ENCODE data around the gene ANKFN1.

The ANKFN1 gene

DNA sequence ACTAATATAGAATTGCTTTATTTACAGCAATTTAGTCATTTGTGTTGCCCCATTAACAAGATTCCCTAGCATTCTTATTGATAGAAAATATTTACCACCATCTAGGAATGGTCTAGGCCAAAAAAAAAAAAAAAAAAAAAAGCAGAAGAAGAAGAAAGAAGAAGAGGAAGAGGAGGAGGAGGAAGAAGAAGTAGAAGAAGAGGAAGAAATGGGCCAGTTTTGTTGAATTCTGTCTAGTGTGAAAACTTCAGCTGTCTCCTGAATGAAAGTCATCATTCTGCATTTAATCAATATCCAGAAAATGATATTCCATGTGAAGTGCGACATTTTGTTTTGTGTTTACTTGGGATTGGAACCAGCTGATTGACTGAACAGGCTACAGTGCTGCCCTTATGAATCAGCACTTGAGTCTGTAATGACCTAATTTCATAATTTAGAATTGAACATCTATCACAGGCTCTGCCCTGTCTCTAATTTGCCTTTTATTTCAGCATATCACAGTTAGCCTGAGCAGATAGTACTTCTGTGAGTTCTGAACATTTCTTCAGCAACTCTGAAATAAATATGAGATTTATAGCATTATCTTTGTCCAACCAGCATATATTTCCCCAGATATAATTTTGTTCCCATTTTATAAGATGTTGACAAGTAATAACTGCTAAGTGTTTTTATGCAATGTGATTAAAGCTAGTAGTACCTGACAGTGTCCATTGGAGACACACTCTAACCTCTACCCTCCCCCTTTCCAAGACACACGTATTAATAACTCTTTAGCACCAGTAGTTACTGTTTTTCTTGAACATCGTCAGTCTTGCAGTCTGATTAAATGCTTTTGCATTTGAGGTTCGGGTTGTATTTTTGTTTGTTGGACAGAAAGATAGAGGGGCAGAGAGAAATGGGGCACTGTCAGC, 5.9 kb downstream of the ANKFN1 start:
- H3K27me3 ChIP-seq (replicated peaks in 2 of 5; ENCODE audit: control insufficient read depth in 4 of 5, insufficient read depth in 5 of 5, low read length in 4 of 5): no peaks in the 10 kb centered on the region
- no peak for DNase-seq
- WGBS (ENCODE audit: insufficient coverage): 100% methylated on average over 1 of the region's 4 CpGs
- ChIA-PET CTCF (interaction anchor here (0.6 kb wide), 1 partner anchor 18 kb away, joined by 3 read pairs; no protein-coding TSS in a partner anchor), POLR2A (no interaction called here)
- no peaks in the 10 kb centered on the region for H3K36me3 ChIP-seq (ENCODE audit: control insufficient read depth in 4 of 4, insufficient read depth in 4 of 4, low read length in 3 of 4)
- no peaks in the 10 kb centered on the region for H3K9me3 ChIP-seq (ENCODE audit: control extremely low read depth in 1 of 5, control insufficient read depth in 4 of 5, insufficient read depth in 2 of 5, low read depth in 1 of 5, low read length in 4 of 5)
- peaks cover 0 to 6% (median under 1%) of the 10 kb centered on the region in 4 experiments for H3K4me1 ChIP-seq (ENCODE audit: control extremely low read depth in 1 of 4, control insufficient read depth in 4 of 4, insufficient read depth in 4 of 4, low read length in 3 of 4)
- H3K4me3 ChIP-seq (ENCODE audit: control insufficient read depth in 1 of 7, extremely low read depth in 1 of 7, insufficient read depth in 4 of 7, low read depth in 2 of 7, low read length in 6 of 7): no peak overlapping the region
- no peak overlapping the region for H3K27ac ChIP-seq (ENCODE audit: insufficient read depth in 1 of 2, low read depth in 1 of 2, low read length in 2 of 2, poor library complexity in 1 of 2, severe bottlenecking in 2 of 2)

DNA sequence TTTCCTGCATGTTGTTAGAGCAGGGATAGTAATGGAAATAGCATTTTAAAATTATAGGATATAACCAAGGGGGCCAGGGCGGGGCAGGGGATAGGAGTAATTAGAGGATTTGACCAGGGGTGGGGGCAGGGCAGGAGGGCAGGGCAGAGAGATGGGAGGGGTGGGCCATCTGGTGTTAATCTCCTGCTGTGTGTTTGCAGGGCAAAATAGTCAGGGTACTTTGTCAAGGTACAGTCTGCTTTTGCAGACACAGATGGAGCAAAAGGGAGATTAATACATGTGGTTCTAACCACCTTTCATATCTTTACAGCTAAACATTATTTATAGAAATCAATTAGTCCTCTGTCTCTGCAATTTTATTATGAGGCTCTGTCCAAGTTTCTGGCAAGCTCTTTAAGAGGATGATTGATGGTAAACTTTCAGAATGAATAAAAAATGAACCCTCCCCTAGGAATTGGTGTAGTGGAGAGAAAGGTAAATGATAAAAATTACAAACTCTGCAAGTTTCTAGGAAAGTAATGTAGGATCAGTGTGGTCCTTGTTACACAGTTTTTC, 6.6 kb downstream of the ANKFN1 start:
- Histone ChIP-seq H3K9me3 (ENCODE audit: control extremely low read depth in 1 of 5, control insufficient read depth in 4 of 5, insufficient read depth in 2 of 5, low read depth in 1 of 5, low read length in 4 of 5) (no peaks in the 10 kb centered on the region), H3K36me3 (ENCODE audit: control insufficient read depth in 4 of 4, insufficient read depth in 4 of 4, low read length in 3 of 4) (no peaks in the 10 kb centered on the region), H3K27ac (ENCODE audit: insufficient read depth in 1 of 2, low read depth in 1 of 2, low read length in 2 of 2, poor library complexity in 1 of 2, severe bottlenecking in 2 of 2) (no peak overlapping the region), H3K27me3 (replicated peaks in 2 of 5; ENCODE audit: control insufficient read depth in 4 of 5, insufficient read depth in 5 of 5, low read length in 4 of 5) (no peaks in the 10 kb centered on the region), H3K4me3 (ENCODE audit: control insufficient read depth in 1 of 7, extremely low read depth in 1 of 7, insufficient read depth in 4 of 7, low read depth in 2 of 7, low read length in 6 of 7) (no peak overlapping the region), H3K4me1 (ENCODE audit: control extremely low read depth in 1 of 4, control insufficient read depth in 4 of 4, insufficient read depth in 4 of 4, low read length in 3 of 4) (peaks cover 0 to 6% (median under 1%) of the 10 kb centered on the region in 4 experiments)
- CTCF ChIA-PET: no interaction called here
- no peak for DNase-seq
- WGBS (ENCODE audit: insufficient coverage): 100% methylated on average over 1 of the region's 1 CpG
- POLR2A ChIA-PET: no interaction called here

DNA sequence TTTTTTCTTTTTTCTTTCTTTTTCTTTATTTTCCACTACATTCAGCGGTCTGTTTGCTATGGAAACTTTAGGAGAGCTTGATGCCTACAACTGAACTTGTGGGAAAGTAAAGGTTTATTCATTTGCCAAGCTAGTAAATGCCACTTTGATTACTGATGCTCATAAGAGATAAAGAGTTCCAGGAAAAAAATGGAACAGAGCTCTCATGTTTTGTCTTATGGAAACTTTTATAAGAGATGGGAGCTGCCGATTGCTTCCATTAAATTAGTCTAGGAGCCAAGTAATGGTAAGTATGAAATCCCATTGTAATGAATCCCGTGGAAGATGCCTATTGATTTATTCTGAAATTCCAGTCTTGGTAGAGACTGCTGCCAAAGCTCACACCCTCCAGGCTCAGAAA, 7.1 kb downstream of the ANKFN1 start:
- WGBS (ENCODE audit: insufficient coverage): 80% methylated on average over 1 of the region's 3 CpGs
- ChIA-PET CTCF (no interaction called here), POLR2A (no interaction called here)
- no peak for DNase-seq
- no peak overlapping the region for H3K4me3 ChIP-seq (ENCODE audit: control insufficient read depth in 1 of 7, extremely low read depth in 1 of 7, insufficient read depth in 4 of 7, low read depth in 2 of 7, low read length in 6 of 7)
- H3K9me3 ChIP-seq (ENCODE audit: control extremely low read depth in 1 of 5, control insufficient read depth in 4 of 5, insufficient read depth in 2 of 5, low read depth in 1 of 5, low read length in 4 of 5): no peaks in the 10 kb centered on the region
- H3K27me3 ChIP-seq (replicated peaks in 2 of 5; ENCODE audit: control insufficient read depth in 4 of 5, insufficient read depth in 5 of 5, low read length in 4 of 5): no peaks in the 10 kb centered on the region
- peaks cover 0 to 6% (median under 1%) of the 10 kb centered on the region in 4 experiments for H3K4me1 ChIP-seq (ENCODE audit: control extremely low read depth in 1 of 4, control insufficient read depth in 4 of 4, insufficient read depth in 4 of 4, low read length in 3 of 4)
- no peaks in the 10 kb centered on the region for H3K36me3 ChIP-seq (ENCODE audit: control insufficient read depth in 4 of 4, insufficient read depth in 4 of 4, low read length in 3 of 4)
- H3K27ac ChIP-seq (ENCODE audit: insufficient read depth in 1 of 2, low read depth in 1 of 2, low read length in 2 of 2, poor library complexity in 1 of 2, severe bottlenecking in 2 of 2): no peak overlapping the region

DNA sequence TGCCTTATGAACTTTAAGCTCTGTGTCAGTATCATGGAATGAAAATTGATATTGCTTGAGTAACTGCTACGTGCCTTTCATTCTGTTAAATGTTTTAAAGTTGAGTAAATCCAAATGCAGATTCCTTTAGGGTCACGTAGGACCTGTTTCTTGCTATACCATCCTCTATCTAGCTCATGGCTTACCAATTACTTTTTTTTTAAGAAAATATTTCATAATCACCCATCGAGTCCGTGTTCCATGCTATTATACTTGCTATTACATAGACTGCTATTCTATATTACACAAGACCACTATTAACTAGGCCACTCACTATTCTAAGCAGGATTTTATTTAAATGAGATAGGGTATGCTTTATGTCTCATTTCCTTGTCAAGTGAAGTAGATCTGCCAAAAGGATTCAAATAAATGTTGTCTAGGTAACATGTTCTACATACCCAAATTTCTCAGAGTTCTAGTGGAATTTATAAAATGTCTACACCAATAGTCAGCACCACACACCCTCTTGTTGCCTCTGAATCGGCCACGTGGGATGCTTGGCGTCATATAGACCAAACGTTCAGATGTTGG, 11.9 kb downstream of the ANKFN1 start:
- Histone ChIP-seq H3K36me3 (ENCODE audit: control insufficient read depth in 4 of 4, insufficient read depth in 4 of 4, low read length in 3 of 4) (no peaks in the 10 kb centered on the region), H3K4me1 (ENCODE audit: control extremely low read depth in 1 of 4, control insufficient read depth in 4 of 4, insufficient read depth in 4 of 4, low read length in 3 of 4) (peaks cover 0 to 2% (median 0%) of the 10 kb centered on the region in 4 experiments), H3K27me3 (replicated peaks in 2 of 5; ENCODE audit: control insufficient read depth in 4 of 5, insufficient read depth in 5 of 5, low read length in 4 of 5) (no peaks in the 10 kb centered on the region), H3K4me3 (ENCODE audit: control insufficient read depth in 1 of 7, extremely low read depth in 1 of 7, insufficient read depth in 4 of 7, low read depth in 2 of 7, low read length in 6 of 7) (no peak overlapping the region), H3K27ac (ENCODE audit: insufficient read depth in 1 of 2, low read depth in 1 of 2, low read length in 2 of 2, poor library complexity in 1 of 2, severe bottlenecking in 2 of 2) (no peak overlapping the region), H3K9me3 (ENCODE audit: control extremely low read depth in 1 of 5, control insufficient read depth in 4 of 5, insufficient read depth in 2 of 5, low read depth in 1 of 5, low read length in 4 of 5) (no peaks in the 10 kb centered on the region)
- DNase-seq: no peak
- 100% methylated on average over 1 of the region's 8 CpGs for WGBS (ENCODE audit: insufficient coverage)
- ChIA-PET POLR2A (no interaction called here), CTCF (no interaction called here)

DNA sequence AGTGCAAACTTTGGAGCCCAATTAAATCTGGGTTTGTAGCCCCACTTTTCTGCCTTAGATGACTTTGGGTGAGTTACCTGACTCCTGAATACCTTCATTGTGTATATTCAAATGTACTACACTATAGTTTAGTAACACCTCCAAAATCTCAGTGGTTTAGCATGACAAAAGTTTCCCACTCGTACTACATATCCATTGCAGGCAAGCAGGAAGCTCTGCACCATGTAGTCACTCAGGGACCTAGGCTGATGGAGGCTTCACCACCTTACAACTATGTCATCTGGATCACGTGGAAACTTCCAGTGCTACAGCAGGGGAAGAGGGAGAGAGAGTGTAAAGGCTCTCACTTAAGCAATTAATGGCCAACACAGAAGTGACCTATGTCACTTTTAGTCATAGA, 14.2 kb downstream of the ANKFN1 start:
- Histone ChIP-seq H3K4me3 (ENCODE audit: control insufficient read depth in 1 of 7, extremely low read depth in 1 of 7, insufficient read depth in 4 of 7, low read depth in 2 of 7, low read length in 6 of 7) (no peak overlapping the region), H3K36me3 (ENCODE audit: control insufficient read depth in 4 of 4, insufficient read depth in 4 of 4, low read length in 3 of 4) (no peaks in the 10 kb centered on the region), H3K27me3 (replicated peaks in 2 of 5; ENCODE audit: control insufficient read depth in 4 of 5, insufficient read depth in 5 of 5, low read length in 4 of 5) (no peaks in the 10 kb centered on the region), H3K4me1 (ENCODE audit: control extremely low read depth in 1 of 4, control insufficient read depth in 4 of 4, insufficient read depth in 4 of 4, low read length in 3 of 4) (no peaks in the 10 kb centered on the region), H3K9me3 (ENCODE audit: control extremely low read depth in 1 of 5, control insufficient read depth in 4 of 5, insufficient read depth in 2 of 5, low read depth in 1 of 5, low read length in 4 of 5) (no peaks in the 10 kb centered on the region), H3K27ac (ENCODE audit: insufficient read depth in 1 of 2, low read depth in 1 of 2, low read length in 2 of 2, poor library complexity in 1 of 2, severe bottlenecking in 2 of 2) (no peak overlapping the region)
- ChIA-PET CTCF (no interaction called here), POLR2A (no interaction called here)
- 100% methylated on average over 1 of the region's 2 CpGs for WGBS (ENCODE audit: insufficient coverage)
- DNase-seq: no peak

DNA sequence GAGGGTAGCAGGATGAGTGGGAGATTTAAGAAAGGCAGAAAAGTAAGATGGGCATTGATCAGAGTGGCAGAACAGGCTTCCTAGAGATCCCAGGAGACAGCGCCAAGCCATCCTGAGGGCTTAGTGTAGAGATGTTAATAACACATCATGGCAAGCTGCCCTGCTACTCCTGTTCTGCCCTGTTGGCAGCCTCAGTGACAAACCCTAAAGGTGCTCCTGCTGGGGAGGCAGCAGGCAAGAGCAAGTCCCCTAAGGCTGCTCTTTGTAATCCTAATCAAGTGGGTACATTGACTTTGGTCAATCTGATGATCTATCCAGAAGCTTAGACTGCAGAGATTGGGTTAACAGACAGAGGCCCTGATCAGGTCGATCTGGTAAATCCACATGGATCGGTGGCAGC, 16.3 kb downstream of the ANKFN1 start:
- WGBS (ENCODE audit: insufficient coverage): 100% methylated on average over 3 of the region's 3 CpGs

More for the DNA sequence above, 16.3 kb downstream of the ANKFN1 start:
- peaks cover 0 to 7% (median 4%) of the 10 kb centered on the region in 4 experiments for H3K4me1 ChIP-seq (ENCODE audit: control extremely low read depth in 1 of 4, control insufficient read depth in 4 of 4, insufficient read depth in 4 of 4, low read length in 3 of 4)
- no peak overlapping the region for H3K27ac ChIP-seq (ENCODE audit: insufficient read depth in 1 of 2, low read depth in 1 of 2, low read length in 2 of 2, poor library complexity in 1 of 2, severe bottlenecking in 2 of 2)
- H3K4me3 ChIP-seq (ENCODE audit: control insufficient read depth in 1 of 7, extremely low read depth in 1 of 7, insufficient read depth in 4 of 7, low read depth in 2 of 7, low read length in 6 of 7): no peak overlapping the region
- no peaks in the 10 kb centered on the region for H3K36me3 ChIP-seq (ENCODE audit: control insufficient read depth in 4 of 4, insufficient read depth in 4 of 4, low read length in 3 of 4)
- H3K9me3 ChIP-seq (ENCODE audit: control extremely low read depth in 1 of 5, control insufficient read depth in 4 of 5, insufficient read depth in 2 of 5, low read depth in 1 of 5, low read length in 4 of 5): no peaks in the 10 kb centered on the region
- ChIA-PET CTCF (interaction anchor here (1.4 kb wide), 1 partner anchor 10 kb away, joined by 4 read pairs; no protein-coding TSS in a partner anchor), POLR2A (no interaction called here)
- H3K27me3 ChIP-seq (replicated peaks in 2 of 5; ENCODE audit: control insufficient read depth in 4 of 5, insufficient read depth in 5 of 5, low read length in 4 of 5): no peaks in the 10 kb centered on the region
- DNase-seq: no peak
